ENCODE measurements around the gene GDPD5.

Gene GDPD5

DNA sequence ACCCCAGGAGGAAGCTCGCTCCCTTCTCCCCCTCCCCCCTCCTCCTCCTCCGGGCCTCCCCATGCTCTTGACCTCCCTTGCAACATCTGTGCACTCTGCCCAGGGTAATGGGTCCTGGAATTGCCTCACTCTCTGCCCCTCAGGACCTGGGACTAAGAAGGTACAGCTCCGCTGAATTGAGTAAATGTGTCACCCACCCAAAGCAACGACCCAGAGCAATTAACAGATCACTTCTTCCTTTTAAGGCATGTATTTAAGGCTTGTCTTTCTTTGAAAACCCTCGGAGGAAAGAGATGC lies 15.1 kb downstream of the GDPD5 start:
- no peak for DNase-seq (ENCODE audit: low read depth, low spot score)

DNA sequence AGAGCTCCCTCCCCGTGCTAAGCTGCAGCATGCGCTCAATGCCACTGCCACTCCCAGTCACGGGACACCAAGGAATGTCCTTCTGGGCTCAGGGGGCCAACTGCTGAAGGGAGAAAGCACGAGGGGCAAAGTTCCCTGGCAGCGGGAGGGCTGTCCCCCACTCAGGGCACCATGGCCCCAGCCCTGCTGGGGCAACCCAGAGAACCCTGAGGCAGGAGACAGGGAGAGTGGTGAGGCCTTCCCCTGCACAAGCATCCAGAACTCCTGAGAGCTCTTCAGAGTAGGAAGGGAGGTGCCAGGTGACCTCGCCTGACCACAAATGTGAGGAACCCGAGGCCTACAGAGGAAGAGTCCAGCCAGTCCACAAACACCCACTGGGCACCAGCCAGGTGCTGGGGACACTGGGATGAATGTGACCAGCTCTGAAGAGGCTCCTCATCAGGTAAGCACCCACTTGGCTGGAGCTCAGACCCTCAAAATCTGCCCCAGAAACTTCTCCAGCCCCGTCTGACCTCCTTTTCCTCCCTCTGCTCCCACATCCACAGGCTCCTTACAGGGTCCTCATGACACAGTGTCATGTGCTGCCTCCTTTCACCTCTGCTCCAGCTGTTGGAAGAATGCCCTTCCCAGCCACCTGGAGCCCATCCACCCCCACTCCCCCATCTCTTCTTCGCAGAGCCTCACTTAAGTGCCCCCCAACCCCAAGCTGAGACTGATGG lies 15.6 kb downstream of the GDPD5 start:
- DNase-seq (ENCODE audit: low read depth, low spot score), result no peak

- DNase-seq (ENCODE audit: low read depth, low spot score), result no peak
Observed at GRCh38 chr11:75509020-75509720, 16.6 kb downstream of the GDPD5 start.

DNA sequence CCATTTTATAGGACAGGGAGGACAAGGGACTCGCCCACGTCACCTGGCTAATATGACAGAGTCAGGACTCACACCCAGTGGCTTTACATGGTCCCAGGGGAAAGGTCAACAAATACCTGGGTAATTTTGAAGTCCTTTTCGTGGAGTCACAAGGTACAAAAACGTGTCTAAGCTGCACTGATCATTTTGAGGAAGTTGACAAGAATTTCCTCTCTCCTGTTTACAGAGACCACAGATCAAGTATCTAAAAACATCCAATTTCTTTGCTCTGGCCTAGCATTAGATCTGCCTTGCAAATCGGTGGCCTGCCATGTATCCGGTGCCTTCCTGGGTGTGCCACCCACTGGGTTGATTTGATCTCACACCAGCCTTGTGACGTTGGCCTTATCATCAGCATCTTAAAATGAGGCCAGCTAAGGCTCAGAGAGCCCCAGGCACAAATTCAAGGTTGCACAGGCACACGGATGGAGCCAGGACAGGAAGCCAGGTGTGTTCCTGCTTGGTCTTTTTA lies 17.6 kb downstream of the GDPD5 start:
- no peak for DNase-seq (ENCODE audit: low read depth, low spot score)

DNA sequence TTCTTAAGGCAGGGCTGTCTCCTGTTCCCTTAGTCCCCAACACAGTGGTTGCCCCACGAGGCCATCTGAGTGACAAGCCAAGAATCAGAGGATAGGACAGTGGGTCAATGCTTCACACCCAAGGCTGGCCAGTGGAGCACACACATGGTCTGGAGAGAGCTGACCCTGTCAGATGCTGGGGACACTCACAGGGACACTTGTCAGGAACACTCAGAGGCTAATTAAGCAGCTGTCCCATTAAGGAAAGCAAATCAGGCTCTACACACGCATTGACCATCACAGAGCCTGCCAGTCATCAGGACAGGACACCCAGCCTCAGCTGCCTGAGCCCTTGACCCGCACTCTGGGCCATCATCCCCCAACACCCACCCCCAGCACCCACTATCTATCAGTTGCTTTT lies 18.2 kb downstream of the GDPD5 start:
- DNase-seq (ENCODE audit: low read depth, low spot score), result no peak

DNA sequence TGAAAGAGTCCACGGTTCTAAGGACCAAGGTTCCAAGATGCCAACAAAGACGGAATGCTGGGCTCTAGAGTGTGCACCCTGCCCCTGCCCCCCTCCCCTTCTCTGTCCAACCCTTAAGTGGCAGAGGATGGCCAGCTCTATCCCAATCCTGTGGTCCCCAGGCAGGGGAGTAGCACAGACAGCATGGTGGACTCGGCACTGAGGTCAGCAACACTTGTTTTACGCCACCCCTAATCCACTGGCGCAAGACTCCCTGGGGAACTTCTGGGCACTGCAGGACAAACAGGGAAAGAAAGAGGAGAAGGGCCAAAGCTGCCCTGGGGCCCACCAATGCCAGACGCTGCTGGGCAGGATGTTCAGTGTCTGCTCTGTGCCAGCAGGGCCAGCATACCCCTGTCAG lies 18.9 kb downstream of the GDPD5 start:
- DNase-seq (ENCODE audit: low read depth, low spot score), result no peak

- no peak for DNase-seq (ENCODE audit: low read depth, low spot score)
Observed at GRCh38 chr11:75505916-75506692, 19.6 kb downstream of the GDPD5 start.

DNA sequence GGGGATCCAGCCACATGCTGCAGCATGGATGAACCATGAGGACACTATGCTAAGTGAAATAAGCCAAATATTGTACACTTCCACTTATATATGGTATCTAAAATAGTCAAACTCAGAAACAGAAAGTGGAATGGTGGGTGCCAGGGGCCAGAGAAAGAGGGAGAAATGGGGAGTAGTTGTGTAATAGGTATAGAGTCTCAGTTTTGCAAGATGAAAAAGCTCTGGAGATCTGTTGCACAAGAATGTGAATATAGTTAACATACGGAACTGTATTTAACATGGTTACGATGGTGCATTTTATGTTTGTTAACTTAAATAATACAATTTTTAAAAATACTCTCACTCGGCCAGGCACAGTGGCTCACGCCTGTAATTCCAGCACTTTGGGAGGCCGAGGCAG lies 21.2 kb downstream of the GDPD5 start:
- no peak for DNase-seq (ENCODE audit: low read depth, low spot score)

- DNase-seq (ENCODE audit: low read depth, low spot score), result no peak
Observed at GRCh38 chr11:75503531-75504099, 22.1 kb downstream of the GDPD5 start.

DNA sequence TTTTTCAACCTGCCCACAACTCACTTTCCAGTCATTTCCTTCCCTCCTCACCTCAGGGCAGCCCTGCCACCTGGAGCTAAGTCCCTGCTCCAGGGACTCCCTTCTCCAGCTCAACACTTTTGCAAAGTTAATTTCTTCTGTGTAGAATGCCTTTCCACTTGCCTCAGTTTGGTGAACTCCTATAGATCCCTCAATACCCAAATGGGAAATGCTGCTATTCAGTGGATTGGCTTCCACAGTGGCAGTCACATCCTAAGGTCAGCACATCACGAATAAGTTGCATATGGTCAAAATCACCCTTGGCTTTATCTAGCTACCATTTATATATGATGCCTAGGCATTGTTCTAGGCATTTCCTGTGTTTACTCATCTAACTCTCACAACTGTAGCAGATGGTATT lies 23.6 kb downstream of the GDPD5 start:
- DNase-seq (ENCODE audit: low read depth, low spot score), result no peak

- DNase-seq (ENCODE audit: low read depth, low spot score), result no peak
Observed at GRCh38 chr11:75500742-75501141, 25.0 kb downstream of the GDPD5 start.

GRCh38 chr11:75499423-75500190 lies 26.1 kb downstream of the GDPD5 start:
- DNase-seq (ENCODE audit: low read depth, low spot score), result no peak

- no peak for DNase-seq (ENCODE audit: low read depth, low spot score)
Observed at GRCh38 chr11:75498556-75499255, 27.0 kb downstream of the GDPD5 start.

DNA sequence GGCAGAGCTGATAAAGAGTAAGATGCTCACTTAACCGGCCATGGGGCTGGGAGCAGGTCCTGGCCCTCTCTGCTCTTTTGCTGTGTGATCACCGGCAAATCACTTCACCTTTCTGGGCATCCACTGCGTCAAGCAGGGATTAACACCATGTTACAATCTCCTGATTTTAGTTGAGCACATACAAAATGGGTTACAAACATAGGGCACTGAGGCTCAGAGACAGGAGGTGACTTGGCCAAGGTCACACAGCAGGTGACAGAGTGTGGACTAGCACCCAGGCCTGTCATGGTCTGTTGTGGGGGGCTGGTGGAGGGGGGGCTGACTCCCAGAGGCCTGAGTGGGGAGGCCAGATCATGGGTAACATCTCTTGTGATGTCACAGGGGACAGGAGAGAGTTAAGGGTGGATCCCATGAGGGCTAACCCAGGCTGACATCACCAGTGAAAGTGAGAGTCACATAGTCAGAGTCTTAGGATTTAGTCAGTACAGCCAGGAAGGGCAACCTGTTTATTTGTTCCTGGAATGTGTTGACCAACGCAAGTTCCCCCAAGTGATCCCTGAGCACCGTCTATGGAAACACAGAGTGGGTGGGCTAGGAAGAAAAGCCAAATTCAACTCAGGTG lies 27.8 kb downstream of the GDPD5 start:
- no peak for DNase-seq (ENCODE audit: low read depth, low spot score)

- peak; percentile 68 for DNase-seq (ENCODE audit: low read depth, low spot score)
Observed at GRCh38 chr11:75496305-75496752, 29.4 kb downstream of the GDPD5 start.

DNA sequence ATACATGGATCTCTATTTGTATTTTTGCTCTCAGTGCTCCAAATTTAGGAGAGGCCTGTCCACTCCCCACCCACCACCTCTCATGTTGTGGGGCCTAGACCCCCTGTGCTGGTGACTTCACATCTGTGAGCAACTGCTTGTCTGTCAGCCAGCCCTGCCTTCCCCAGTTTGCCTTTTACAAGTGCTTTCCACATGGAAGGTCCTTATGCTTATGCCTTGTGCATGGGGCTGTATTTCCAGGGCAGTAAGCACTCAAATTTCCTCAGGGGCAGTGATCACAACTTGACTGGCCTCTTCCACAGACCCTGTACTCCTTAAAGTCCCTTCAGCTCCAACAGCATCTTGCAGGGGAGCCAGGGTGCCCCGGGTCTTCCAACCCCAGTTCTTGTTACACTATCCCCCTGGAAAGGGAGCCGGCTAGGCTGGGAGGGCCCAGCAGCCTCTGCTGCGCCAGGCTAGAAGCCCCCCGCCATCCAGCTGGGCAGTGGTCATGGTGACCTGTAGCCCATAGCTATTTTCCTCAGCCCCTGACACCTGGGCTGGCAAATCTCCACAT lies 29.9 kb downstream of the GDPD5 start:
- no peak for DNase-seq (ENCODE audit: low read depth, low spot score)

- no peak for DNase-seq (ENCODE audit: low read depth, low spot score)
Observed at GRCh38 chr11:75493626-75494025, 32.1 kb downstream of the GDPD5 start.

DNA sequence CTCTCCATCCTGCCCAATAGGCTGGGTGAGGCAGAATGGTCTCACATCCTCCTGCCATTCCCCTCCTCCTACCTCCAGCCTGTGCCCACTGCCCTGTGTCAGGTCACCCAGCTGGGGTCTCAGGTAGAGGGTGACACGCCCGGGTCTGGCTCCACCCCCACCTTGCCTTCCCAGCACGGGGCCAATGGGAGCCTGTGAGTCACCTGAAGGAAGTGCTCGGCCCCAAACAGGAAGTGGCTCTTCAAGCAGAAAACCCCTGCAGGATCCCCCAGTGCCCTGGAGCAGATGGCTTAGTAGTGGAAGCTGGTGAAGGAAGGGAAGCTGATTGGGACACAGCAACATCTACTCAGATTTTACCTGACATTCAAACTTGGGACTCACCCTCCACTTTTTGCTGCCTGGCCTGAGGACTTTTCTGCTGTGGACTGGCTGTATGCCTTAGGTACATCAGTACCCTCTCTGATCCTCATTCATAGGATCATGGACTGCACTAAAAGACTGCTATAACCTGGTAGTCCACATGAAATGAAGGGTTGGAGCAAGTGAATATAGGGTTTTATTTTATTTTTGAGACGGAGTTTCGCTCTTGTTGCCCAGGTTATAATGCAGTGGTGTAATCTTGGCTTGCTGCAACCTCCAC lies 33.4 kb downstream of the GDPD5 start:
- DNase-seq (ENCODE audit: low read depth, low spot score), result no peak

GRCh38 chr11:75491465-75491864 lies 34.3 kb downstream of the GDPD5 start:
- DNase-seq (ENCODE audit: low read depth, low spot score), result no peak
